ENCODE results near the gene MSRB1.
"Not testable (repeated sequence)": the region's sequence is repeated elsewhere in the genome, so short reads cannot be mapped to it uniquely, and the experiment has no call there.

The MSRB1 gene

GRCh38 chr16:1962161-1963153 lies 19.5 kb upstream of the MSRB1 start:
- DNase-seq (ENCODE audit: low read depth in 2 of 2, low spot score in 1 of 2) = not testable (repeated sequence)

- no peak for DNase-seq (ENCODE audit: low read depth in 2 of 2, low spot score in 1 of 2)
These were observed 18.7 kb upstream of the MSRB1 start for GRCh38 chr16:1961651-1962067.

- DNase-seq (ENCODE audit: low read depth in 2 of 2, low spot score in 1 of 2) = no peak
These were observed 17.9 kb upstream of the MSRB1 start for GRCh38 chr16:1960665-1961630.

- peak; percentile 81 for DNase-seq (ENCODE audit: low read depth in 2 of 2, low spot score in 1 of 2)
These were observed 16.5 kb upstream of the MSRB1 start, which contains the start of gene NDUFB10 for GRCh38 chr16:1959269-1960039. NDUFB10 (plus strand) TSS chr16:1959538; CDS start chr16:1959625, 87 bp downstream.

GRCh38 chr16:1958715-1959268 lies 15.8 kb upstream of the MSRB1 start:
- no peak for DNase-seq (ENCODE audit: low read depth in 2 of 2, low spot score in 1 of 2)

- DNase-seq (ENCODE audit: low read depth in 2 of 2, low spot score in 1 of 2) = not testable (repeated sequence)
These were observed 15.1 kb upstream of the MSRB1 start for GRCh38 chr16:1958143-1958491.

GRCh38 chr16:1957434-1958142 lies 14.6 kb upstream of the MSRB1 start:
- not testable (repeated sequence) for DNase-seq (ENCODE audit: low read depth in 2 of 2, low spot score in 1 of 2)

GRCh38 chr16:1953734-1954133 lies 10.7 kb upstream of the MSRB1 start:
- DNase-seq (ENCODE audit: low read depth in 2 of 2, low spot score in 1 of 2) = no peak

- DNase-seq (ENCODE audit: low read depth in 2 of 2, low spot score in 1 of 2) = no peak
These were observed 7.6 kb upstream of the MSRB1 start for GRCh38 chr16:1950559-1950958.

- no peak for DNase-seq (ENCODE audit: low read depth in 2 of 2, low spot score in 1 of 2)
These were observed 7.0 kb upstream of the MSRB1 start for GRCh38 chr16:1950047-1950446.

- DNase-seq (ENCODE audit: low read depth in 2 of 2, low spot score in 1 of 2) = no peak
These were observed 6.5 kb upstream of the MSRB1 start for GRCh38 chr16:1949507-1949906.

- no peak for DNase-seq (ENCODE audit: low read depth in 2 of 2, low spot score in 1 of 2)
These were observed 4.3 kb upstream of the MSRB1 start for GRCh38 chr16:1947369-1947670.

- DNase-seq (ENCODE audit: low read depth in 2 of 2, low spot score in 1 of 2) = no peak
These were observed 3.7 kb upstream of the MSRB1 start for GRCh38 chr16:1946495-1947368.

- DNase-seq (ENCODE audit: low read depth in 2 of 2, low spot score in 1 of 2) = no peak
These were observed 2.8 kb upstream of the MSRB1 start for GRCh38 chr16:1945559-1946391.

- no peak for DNase-seq (ENCODE audit: low read depth in 2 of 2, low spot score in 1 of 2)
These were observed 1.7 kb upstream of the MSRB1 start for GRCh38 chr16:1944612-1945199.

- DNase-seq (ENCODE audit: low read depth in 2 of 2, low spot score in 1 of 2) = no peak
These were observed 771 bp downstream of the MSRB1 start for GRCh38 chr16:1942047-1942809.
